ENCODE results near the gene TNNT3.
"Not testable (repeated sequence)": the region's sequence is repeated elsewhere in the genome, so short reads cannot be mapped to it uniquely, and the experiment has no call there.

TNNT3 gene

GRCh38 chr11:1881442-1882264 lies 37.9 kb upstream of the TNNT3 start:
- no peak for DNase-seq

- DNase-seq: peak; percentile 68
These were observed 37.0 kb upstream of the TNNT3 start for GRCh38 chr11:1882265-1883238.

GRCh38 chr11:1883346-1884302 lies 35.9 kb upstream of the TNNT3 start:
- no peak for DNase-seq

- DNase-seq: no peak
These were observed 35.2 kb upstream of the TNNT3 start for GRCh38 chr11:1884303-1884700.

GRCh38 chr11:1886551-1886950 lies 33.0 kb upstream of the TNNT3 start:
- DNase-seq: not testable (repeated sequence)

- no peak for DNase-seq
These were observed 31.8 kb upstream of the TNNT3 start for GRCh38 chr11:1887451-1888346.

- no peak for DNase-seq
These were observed 31.2 kb upstream of the TNNT3 start for GRCh38 chr11:1888347-1888753.

GRCh38 chr11:1888811-1889210 lies 30.7 kb upstream of the TNNT3 start:
- no peak for DNase-seq

GRCh38 chr11:1889224-1889930 lies 30.1 kb upstream of the TNNT3 start:
- no peak for DNase-seq

- DNase-seq: no peak
These were observed 29.3 kb upstream of the TNNT3 start for GRCh38 chr11:1889941-1890855.

- DNase-seq: no peak
These were observed 28.4 kb upstream of the TNNT3 start for GRCh38 chr11:1890856-1891830.

- no peak for DNase-seq
These were observed 27.7 kb upstream of the TNNT3 start, which contains the start of gene PRR33 for GRCh38 chr11:1891831-1892115. Gene PRR33 (minus strand): TSS chr11:1891895. CDS start chr11:1890584, 1,311 bp downstream.

GRCh38 chr11:1892116-1892515 lies 27.4 kb upstream of the TNNT3 start:
- no peak for DNase-seq

GRCh38 chr11:1892558-1892957 lies 26.9 kb upstream of the TNNT3 start:
- no peak for DNase-seq

- no peak for DNase-seq
These were observed 25.7 kb upstream of the TNNT3 start for GRCh38 chr11:1893581-1894359.

- DNase-seq: no peak
These were observed 24.7 kb upstream of the TNNT3 start for GRCh38 chr11:1894759-1895158.

GRCh38 chr11:1896468-1896867 lies 23.0 kb upstream of the TNNT3 start:
- no peak for DNase-seq

GRCh38 chr11:1896923-1897322 lies 22.6 kb upstream of the TNNT3 start:
- DNase-seq: peak; percentile 25
